PC-3 (cell line): ENCODE data around the gene TEAD3.

Source experiments
- EZH2 ChIP-seq: fragments of 300-600 bp; sonication (generic); IDR thresholded peaks from one replicate; pipeline ENCODE4 v1.6.1; 2017; ENCODE audit warnings: antibody characterized with exemption, mild to moderate bottlenecking, low read length; ENCODE audit not compliant: unreplicated experiment
- TF ChIP-seq, protein P1 (sequence below): fragments of 300-600 bp; sonication (generic); conservative IDR thresholded peaks from 2 replicates; pipeline ENCODE4 v1.5.1; 2017; ENCODE audit warnings: antibody characterized with exemption, low read depth, mild to moderate bottlenecking, low read length

DNA sequence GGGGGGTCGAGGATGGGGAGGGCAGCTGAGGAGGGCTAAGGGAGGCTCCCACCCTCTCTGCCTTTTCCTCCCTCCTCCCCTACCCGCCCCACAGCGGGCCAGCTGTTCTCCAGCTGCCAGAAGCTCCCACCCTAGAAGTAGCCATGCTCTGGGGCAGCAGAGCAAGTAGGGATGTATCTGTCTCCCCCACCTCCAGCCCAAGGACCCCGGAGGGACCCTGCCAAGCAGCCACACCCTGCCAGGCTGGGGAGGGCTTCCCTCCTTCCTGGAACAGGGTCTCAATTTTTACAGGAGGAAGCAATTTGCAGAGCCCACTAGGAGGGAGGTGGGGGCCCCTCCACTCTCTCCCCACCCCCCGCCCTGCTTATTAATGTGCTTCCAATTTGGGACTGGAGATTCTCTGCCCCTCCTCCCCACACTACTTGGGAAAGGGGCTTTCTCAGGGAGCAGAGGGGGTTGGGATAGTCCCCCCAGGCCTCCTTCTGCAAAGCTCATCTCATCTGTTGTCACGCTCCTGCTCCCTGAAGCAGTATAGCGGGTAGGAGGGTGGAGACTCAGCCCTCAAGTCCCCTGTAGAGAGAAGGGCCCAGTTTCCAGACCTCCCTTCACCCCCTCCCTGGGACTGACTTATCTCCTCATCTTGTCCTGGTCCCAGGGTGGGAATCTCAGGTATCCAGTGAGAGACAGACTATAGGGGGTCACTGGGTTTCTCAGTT lies 4.5 kb downstream of the TEAD3 start:
- TF ChIP-seq, protein P1, sequence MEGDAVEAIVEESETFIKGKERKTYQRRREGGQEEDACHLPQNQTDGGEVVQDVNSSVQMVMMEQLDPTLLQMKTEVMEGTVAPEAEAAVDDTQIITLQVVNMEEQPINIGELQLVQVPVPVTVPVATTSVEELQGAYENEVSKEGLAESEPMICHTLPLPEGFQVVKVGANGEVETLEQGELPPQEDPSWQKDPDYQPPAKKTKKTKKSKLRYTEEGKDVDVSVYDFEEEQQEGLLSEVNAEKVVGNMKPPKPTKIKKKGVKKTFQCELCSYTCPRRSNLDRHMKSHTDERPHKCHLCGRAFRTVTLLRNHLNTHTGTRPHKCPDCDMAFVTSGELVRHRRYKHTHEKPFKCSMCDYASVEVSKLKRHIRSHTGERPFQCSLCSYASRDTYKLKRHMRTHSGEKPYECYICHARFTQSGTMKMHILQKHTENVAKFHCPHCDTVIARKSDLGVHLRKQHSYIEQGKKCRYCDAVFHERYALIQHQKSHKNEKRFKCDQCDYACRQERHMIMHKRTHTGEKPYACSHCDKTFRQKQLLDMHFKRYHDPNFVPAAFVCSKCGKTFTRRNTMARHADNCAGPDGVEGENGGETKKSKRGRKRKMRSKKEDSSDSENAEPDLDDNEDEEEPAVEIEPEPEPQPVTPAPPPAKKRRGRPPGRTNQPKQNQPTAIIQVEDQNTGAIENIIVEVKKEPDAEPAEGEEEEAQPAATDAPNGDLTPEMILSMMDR, result no peak
- TF ChIP-seq EZH2, result no peak
